Tibial nerve (tissue), 3 donors: ENCODE measurements around the gene INPP1.

Experiments used
- POLR2A ChIP-seq, 2 donors: fragments of 450-650 bp; IDR thresholded peaks; one replicate each; pipeline ENCODE4 v1.6.1; 2017; ENCODE audit warnings: antibody characterized with exemption in 2 of 2, mild to moderate bottlenecking in 2 of 2, moderate library complexity in 2 of 2
- TF ChIP-seq, protein P1 (sequence below), 5 experiments: fragments of 200-600 bp in 3 of 5; fragments of 450-650 bp in 2 of 5; sonication (generic) in 3 of 5; IDR thresholded peaks; one replicate each; pipeline ENCODE4 v1.5.1; 2016 to 2019; ENCODE audit warnings: antibody characterized with exemption in 5 of 5, mild to moderate bottlenecking in 3 of 5, moderate library complexity in 2 of 5

DNA sequence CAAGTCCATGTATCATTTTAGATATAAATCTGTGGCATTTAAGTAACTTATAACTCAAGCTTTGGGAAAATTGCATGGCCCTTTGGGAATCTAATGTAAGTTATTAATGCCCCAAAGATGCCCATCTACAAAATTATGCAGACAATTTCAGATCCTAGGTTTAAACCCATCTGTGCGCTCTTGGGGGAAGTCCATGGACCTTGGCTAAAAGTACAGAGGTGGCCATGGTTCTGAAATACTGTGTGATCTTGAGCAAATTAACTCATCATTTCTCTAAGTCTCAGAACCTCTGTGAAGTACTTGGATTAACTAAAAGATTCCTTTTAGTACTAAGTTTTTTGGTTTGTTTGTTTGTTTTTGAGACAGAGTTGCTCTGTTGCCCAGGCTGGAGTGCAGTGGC is 19.5 kb downstream of the INPP1 start:
- TF ChIP-seq, protein P1, sequence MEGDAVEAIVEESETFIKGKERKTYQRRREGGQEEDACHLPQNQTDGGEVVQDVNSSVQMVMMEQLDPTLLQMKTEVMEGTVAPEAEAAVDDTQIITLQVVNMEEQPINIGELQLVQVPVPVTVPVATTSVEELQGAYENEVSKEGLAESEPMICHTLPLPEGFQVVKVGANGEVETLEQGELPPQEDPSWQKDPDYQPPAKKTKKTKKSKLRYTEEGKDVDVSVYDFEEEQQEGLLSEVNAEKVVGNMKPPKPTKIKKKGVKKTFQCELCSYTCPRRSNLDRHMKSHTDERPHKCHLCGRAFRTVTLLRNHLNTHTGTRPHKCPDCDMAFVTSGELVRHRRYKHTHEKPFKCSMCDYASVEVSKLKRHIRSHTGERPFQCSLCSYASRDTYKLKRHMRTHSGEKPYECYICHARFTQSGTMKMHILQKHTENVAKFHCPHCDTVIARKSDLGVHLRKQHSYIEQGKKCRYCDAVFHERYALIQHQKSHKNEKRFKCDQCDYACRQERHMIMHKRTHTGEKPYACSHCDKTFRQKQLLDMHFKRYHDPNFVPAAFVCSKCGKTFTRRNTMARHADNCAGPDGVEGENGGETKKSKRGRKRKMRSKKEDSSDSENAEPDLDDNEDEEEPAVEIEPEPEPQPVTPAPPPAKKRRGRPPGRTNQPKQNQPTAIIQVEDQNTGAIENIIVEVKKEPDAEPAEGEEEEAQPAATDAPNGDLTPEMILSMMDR (IDR thresholded peaks at IDR 0.05): no peak
- TF ChIP-seq POLR2A (IDR thresholded peaks at IDR 0.05): no peak
